Coronary artery (tissue), 2 donors: ENCODE results near the gene S100A3.
A peak's percentile ranks its signal among the peaks of the same experiment; 100 is the strongest.

Source experiments
- DNase-seq: peaks from one replicate; pipeline ENCODE4 v3.0.0-alpha.2; 2017; ENCODE audit warnings: low spot score
- H3K27ac ChIP-seq, 2 donors: fragments of 200-600 bp; sonication (generic); one replicate each; pipeline ENCODE4 v1.5.1; 2016 to 2019
- H3K4me3 ChIP-seq: fragments of 200-600 bp; sonication (generic); 2 replicates; pipeline ENCODE4 v1.5.1; 2016; ENCODE audit warnings: mild to moderate bottlenecking, moderate library complexity
- CTCF ChIP-seq: fragments of 200-600 bp; sonication (generic); IDR thresholded peaks from one replicate; pipeline ENCODE4 v1.5.1; 2019; ENCODE audit warnings: antibody characterized with exemption

S100A3 gene

GRCh38 chr1:153540394-153541361, 8.4 kb downstream of the S100A3 start, which contains the start of gene S100A5:
S100A5 (minus strand) TSS chr1:153540934; CDS start chr1:153540191, 743 bp downstream.
- Histone ChIP-seq H3K27ac (peak within 1 kb of the TSS; percentile 24 to 96), H3K4me3 (no peak within 1 kb of the TSS)
- no peak for TF ChIP-seq CTCF
- DNase-seq = no peak

GRCh38 chr1:153539395-153540093, 9.5 kb downstream of the S100A3 start:
- no peak for TF ChIP-seq CTCF
- H3K27ac ChIP-seq = peak overlapping the region in 1 of 2 donors; percentile 13
- no peak for DNase-seq
- no peak overlapping the region for H3K4me3 ChIP-seq

- no peak for TF ChIP-seq CTCF
- no peak for DNase-seq
- no peak overlapping the region for H3K4me3 ChIP-seq
- no peak overlapping the region for H3K27ac ChIP-seq
Observed at GRCh38 chr1:153538315-153538821, 10.7 kb downstream of the S100A3 start.

GRCh38 chr1:153537376-153537730, 11.7 kb downstream of the S100A3 start:
- DNase-seq = no peak
- Histone ChIP-seq H3K27ac (peak overlapping the region in 1 of 2 donors; percentile 98), H3K4me3 (no peak overlapping the region)
- TF ChIP-seq CTCF = no peak

GRCh38 chr1:153536671-153537375, 12.2 kb downstream of the S100A3 start:
- no peak for DNase-seq
- H3K4me3 ChIP-seq = peak overlapping the region; percentile 90
- TF ChIP-seq CTCF = no peak
- H3K27ac ChIP-seq = peak overlapping the region; percentile 98 to 99

GRCh38 chr1:153536012-153536670, 12.9 kb downstream of the S100A3 start:
- H3K27ac ChIP-seq = peak overlapping the region; percentile 98 to 99
- no peak for TF ChIP-seq CTCF
- peak; percentile 96 for DNase-seq
- peak overlapping the region; percentile 90 for H3K4me3 ChIP-seq
